ENCODE data around the gene CSAD. TPM values are rescaled to one million over a fixed set of nuclear protein-coding genes. Genes with fewer than 3 reads are reported as not detected.
"Not testable (repeated sequence)": the region's sequence is repeated elsewhere in the genome, so short reads cannot be mapped to it uniquely, and the experiment has no call there.

The CSAD gene
- total RNA-seq, 6 experiments from 2014 or later: 20.6 to 54.2 (median 37.1) TPM

DNA sequence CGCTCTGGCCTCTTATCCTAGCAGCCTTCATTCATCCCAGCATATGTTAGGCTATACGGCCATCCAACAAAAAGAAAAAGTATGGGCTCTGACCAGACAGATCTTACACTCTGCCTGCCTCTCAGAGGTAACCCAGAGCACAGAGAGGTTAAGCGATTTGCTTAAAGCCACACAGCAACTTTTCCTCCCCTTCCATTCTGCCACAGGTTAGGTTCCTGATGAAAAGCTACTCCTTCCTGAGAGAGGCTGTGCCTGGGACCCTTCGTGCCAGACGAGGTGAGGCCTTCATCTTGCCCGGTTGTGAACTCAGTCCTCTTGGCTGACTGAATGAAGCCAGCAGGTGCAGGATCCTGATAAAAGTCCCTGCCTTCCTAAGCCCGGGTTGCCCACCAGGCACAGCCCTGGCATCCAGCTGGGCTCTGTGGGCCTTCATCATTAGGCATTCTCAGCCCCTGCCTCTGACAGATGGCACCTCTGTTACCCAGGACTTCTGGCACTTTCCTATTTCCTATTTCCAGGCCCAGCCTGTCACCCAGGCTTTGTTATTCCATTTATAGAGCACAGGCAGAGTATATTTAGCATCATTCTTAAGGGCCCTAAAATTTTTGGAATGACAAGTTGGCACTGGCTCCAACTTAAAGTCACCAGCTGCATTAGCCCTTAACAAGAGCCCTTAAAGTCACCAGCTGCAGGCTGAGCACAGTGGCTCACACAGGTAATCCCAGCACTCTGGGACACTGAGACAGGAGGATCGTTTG, 64.7 kb downstream of the CSAD start:
- no peaks in the 10 kb centered on the region for H3K36me3 ChIP-seq
- WGBS (ENCODE audit: insufficient coverage, low coverage, low lambda C conversion rate, missing lambda C conversion rate): no CpG with 5 or more reads among the region's 8 CpGs
- TF ChIP-seq, protein P1, sequence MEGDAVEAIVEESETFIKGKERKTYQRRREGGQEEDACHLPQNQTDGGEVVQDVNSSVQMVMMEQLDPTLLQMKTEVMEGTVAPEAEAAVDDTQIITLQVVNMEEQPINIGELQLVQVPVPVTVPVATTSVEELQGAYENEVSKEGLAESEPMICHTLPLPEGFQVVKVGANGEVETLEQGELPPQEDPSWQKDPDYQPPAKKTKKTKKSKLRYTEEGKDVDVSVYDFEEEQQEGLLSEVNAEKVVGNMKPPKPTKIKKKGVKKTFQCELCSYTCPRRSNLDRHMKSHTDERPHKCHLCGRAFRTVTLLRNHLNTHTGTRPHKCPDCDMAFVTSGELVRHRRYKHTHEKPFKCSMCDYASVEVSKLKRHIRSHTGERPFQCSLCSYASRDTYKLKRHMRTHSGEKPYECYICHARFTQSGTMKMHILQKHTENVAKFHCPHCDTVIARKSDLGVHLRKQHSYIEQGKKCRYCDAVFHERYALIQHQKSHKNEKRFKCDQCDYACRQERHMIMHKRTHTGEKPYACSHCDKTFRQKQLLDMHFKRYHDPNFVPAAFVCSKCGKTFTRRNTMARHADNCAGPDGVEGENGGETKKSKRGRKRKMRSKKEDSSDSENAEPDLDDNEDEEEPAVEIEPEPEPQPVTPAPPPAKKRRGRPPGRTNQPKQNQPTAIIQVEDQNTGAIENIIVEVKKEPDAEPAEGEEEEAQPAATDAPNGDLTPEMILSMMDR (IDR thresholded peaks at IDR 0.05): no peak
- no peak for TF ChIP-seq POLR2A (IDR thresholded peaks at IDR 0.05)
- no peaks in the 10 kb centered on the region for H3K27me3 ChIP-seq
- ATAC-seq (no peak), DNase-seq (no peak)
- no peaks in the 10 kb centered on the region for H3K4me1 ChIP-seq
- H3K9me3 ChIP-seq: no peaks in the 10 kb centered on the region
- no peak overlapping the region for H3K4me3 ChIP-seq
- H3K27ac ChIP-seq: no peak overlapping the region
- intact Hi-C loops (cut with DNase I): no loop called here

DNA sequence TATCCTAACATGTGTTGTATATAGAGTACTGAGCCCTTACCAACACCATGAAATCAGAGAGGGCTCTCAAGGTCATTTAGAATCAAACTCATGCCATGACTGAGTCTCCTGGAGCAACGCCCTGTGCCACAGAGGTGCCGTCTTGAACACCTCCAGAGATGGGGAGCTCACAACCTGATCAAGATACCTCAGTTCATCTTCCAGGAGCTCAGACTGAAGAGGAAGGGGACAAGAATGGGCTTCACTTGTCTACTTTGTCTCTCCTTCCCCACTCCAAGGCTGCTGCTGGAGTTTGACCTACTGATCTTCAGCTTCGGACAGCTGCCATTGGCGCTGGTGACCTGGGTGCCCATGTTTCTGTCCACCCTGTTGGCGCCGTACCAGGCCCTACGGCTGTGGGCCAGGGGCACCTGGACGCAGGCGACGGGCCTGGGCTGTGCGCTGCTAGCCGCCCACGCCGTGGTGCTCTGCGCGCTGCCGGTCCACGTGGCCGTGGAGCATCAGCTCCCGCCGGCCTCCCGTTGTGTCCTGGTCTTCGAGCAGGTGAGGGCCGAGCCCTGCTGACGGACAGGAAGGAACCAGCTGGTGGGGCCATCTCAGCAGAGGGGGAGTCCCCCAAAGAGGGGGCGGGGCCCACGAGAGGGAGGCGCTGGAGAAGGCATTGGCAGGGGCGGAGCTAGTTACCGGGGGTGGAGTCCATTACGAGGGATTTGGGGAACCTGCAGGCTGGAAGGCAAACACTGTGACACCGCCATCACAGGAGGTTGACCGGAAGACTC, 65.4 kb downstream of the CSAD start:
- no peak overlapping the region for H3K27ac ChIP-seq
- intact Hi-C loops (cut with DNase I): no loop called here
- TF ChIP-seq, protein P1 (IDR thresholded peaks at IDR 0.05): no peak
- no peak for TF ChIP-seq POLR2A (IDR thresholded peaks at IDR 0.05)

DNA sequence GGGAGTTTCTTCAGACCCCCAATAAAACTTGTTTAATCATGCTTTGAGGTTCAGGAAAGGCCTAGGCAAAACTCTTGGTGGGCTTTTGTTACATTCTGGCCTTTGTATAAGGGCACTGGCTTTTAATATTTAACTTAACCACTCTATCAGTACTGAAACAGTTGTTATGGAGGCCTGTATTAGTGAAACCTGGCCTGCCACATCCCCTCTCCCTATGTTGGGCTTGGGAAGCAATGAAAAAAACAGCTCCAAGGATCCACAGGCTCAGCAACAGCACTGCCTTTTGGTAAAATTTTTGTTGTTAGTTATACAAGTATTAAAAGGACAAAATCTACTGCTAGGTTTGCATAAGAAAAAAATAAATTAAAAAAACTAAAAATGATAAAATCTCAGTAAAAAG, 66.8 kb downstream of the CSAD start:
- H3K27ac ChIP-seq: no peak overlapping the region
- H3K4me1 ChIP-seq: no peaks in the 10 kb centered on the region
- no peak overlapping the region for H3K4me3 ChIP-seq
- H3K36me3 ChIP-seq: no peaks in the 10 kb centered on the region
- no peak for ATAC-seq
- TF ChIP-seq POLR2A (IDR thresholded peaks at IDR 0.05): no peak
- TF ChIP-seq, protein P1 (IDR thresholded peaks at IDR 0.05): no peak
- H3K27me3 ChIP-seq: no peaks in the 10 kb centered on the region
- no peaks in the 10 kb centered on the region for H3K9me3 ChIP-seq
- intact Hi-C loops (cut with DNase I): no loop called here
- no peak for DNase-seq

More for the DNA sequence above, 65.4 kb downstream of the CSAD start:
- Histone ChIP-seq H3K9me3 (no peaks in the 10 kb centered on the region), H3K36me3 (no peaks in the 10 kb centered on the region), H3K27me3 (no peaks in the 10 kb centered on the region), H3K4me3 (no peak overlapping the region), H3K4me1 (no peaks in the 10 kb centered on the region)
- DNase-seq: no peak
- no CpG with 5 or more reads among the region's 33 CpGs for WGBS (ENCODE audit: insufficient coverage, low coverage, low lambda C conversion rate, missing lambda C conversion rate)
- ATAC-seq: peak in 1 of 4 donors; percentile 30

DNA sequence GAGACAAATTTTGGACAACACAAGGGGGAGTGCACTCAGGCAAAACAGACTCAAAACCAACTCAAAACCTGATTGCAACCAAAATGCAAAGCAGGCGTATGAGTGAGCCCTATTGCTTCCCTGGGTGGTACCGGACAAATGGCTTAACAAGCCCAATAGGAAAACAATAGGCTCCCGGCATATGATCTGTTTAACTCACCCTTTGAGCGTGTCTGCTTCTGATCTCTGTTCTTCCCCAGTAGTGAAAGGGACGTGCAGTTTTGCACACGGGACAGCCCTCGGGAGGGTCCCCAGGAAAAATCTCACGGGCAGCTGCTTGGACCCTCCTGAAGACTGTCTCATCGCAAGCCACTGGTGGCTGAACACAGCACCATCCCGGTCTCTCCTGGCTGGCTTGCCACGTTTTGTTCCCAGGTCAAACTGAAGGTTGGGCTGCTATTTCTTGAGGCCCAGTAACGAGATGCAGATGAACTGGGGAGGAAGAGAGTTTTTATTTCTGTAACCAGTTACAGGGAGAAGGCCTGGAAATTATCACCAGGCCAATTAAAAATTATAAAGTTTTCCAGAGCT, 67.5 kb downstream of the CSAD start:
- ATAC-seq (no peak), DNase-seq (no peak)
- Histone ChIP-seq H3K27ac (no peak overlapping the region), H3K4me1 (no peaks in the 10 kb centered on the region), H3K4me3 (no peak overlapping the region), H3K27me3 (no peaks in the 10 kb centered on the region), H3K36me3 (no peaks in the 10 kb centered on the region), H3K9me3 (no peaks in the 10 kb centered on the region)
- intact Hi-C loops (cut with DNase I): no loop called here
- 89% methylated on average over 7 of the region's 12 CpGs for WGBS (ENCODE audit: insufficient coverage, low coverage, low lambda C conversion rate, missing lambda C conversion rate)
- TF ChIP-seq, protein P1 (IDR thresholded peaks at IDR 0.05): no peak
- no peak for TF ChIP-seq POLR2A (IDR thresholded peaks at IDR 0.05)

DNA sequence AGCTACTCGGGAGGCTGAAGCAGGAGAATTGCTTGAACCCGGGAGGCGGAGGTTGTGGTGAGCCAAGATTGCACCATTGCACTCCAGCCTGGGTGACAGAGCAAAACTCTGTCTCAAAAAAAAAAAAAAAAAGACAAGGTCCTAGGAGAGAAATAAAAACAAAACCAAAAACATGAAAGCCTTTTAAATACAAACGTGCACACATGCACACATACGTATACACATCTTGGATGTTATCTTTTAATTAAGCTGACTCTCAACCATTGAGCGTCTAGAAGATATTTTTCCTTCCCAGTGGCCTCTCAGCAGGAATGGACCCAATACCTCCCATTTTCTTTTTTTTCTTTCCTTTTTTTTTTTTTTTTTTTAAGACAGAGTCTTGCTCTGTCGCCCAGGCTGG, 68.3 kb downstream of the CSAD start:
- ATAC-seq; H3K27ac ChIP-seq; H3K4me3 ChIP-seq; H3K4me1 ChIP-seq; intact Hi-C loops (cut with DNase I); H3K27me3 ChIP-seq; H3K9me3 ChIP-seq; DNase-seq; H3K36me3 ChIP-seq: not testable (repeated sequence)
- 87% methylated on average over 4 of the region's 7 CpGs for WGBS (ENCODE audit: insufficient coverage, low coverage, low lambda C conversion rate, missing lambda C conversion rate)

All from right lobe of liver (tissue), 6 donors.